Transverse colon (tissue), 4 donors: ENCODE data around the gene NEO1. TPM values are rescaled to one million over a fixed set of nuclear protein-coding genes. Genes with fewer than 3 reads are reported as not detected.

Source experiments
- DNase-seq: peaks from one replicate; pipeline ENCODE4 v3.0.0-alpha.2; 2019
- H3K27ac ChIP-seq, 4 donors: fragments of 200-600 bp; sonication (generic); 2 replicates each; pipeline ENCODE4 v1.5.1; 2016 to 2018; ENCODE audit warnings: inconsistent platforms in 4 of 4
- H3K27me3 ChIP-seq: fragments of 200-600 bp; sonication (generic); 2 replicates; pipeline ENCODE4 v1.5.1; 2017; ENCODE audit warnings: inconsistent platforms
- H3K36me3 ChIP-seq, 4 donors: fragments of 200-600 bp; sonication (generic); 2 replicates each; pipeline ENCODE4 v1.5.1; 2017 to 2019; ENCODE audit warnings: inconsistent platforms in 4 of 4
- H3K4me1 ChIP-seq, 4 donors: fragments of 200-600 bp; sonication (generic); 2 replicates each; pipeline ENCODE4 v1.5.1; 2017 to 2020; ENCODE audit warnings: inconsistent platforms in 4 of 4
- H3K4me3 ChIP-seq, 4 donors: fragments of 200-600 bp; sonication (generic); 1 replicate in 1 of 4; 2 replicates in 3 of 4; pipeline versions ENCODE4 v1.5.1 to v1.6.1; 2017 to 2019; ENCODE audit warnings: inconsistent platforms in 4 of 4
- H3K9me3 ChIP-seq, 2 donors: fragments of 200-600 bp; sonication (generic); 2 replicates each; pipeline ENCODE4 v1.5.1; 2017 to 2019; ENCODE audit warnings: inconsistent platforms in 2 of 2
- EP300 ChIP-seq: sonication (generic); formaldehyde crosslinking; IDR thresholded peaks from one replicate; pipeline ENCODE4 v1.6.1; 2017; ENCODE audit warnings: antibody characterized with exemption, low read depth
- POLR2A ChIP-seq: fragments of 450-650 bp; IDR thresholded peaks from one replicate; pipeline ENCODE4 v1.6.1; 2016; ENCODE audit warnings: antibody characterized with exemption, mild to moderate bottlenecking, moderate library complexity
- POLR2AphosphoS5 ChIP-seq, 3 donors: sonication (generic); formaldehyde crosslinking; IDR thresholded peaks; one replicate each; pipeline ENCODE4 v1.6.1; 2016; ENCODE audit warnings: antibody characterized with exemption in 3 of 3
- WGBS, 2 donors: methylation state at CpG; one replicate each; pipeline ENCODE4 v1.1.5; 2018; ENCODE audit warnings: low coverage in 1 of 2; 5-methylcytosine and 5-hydroxymethylcytosine counted together
- in situ Hi-C, 4 donors: fragments of 200-750 bp; cut with MboI; loops; one replicate each; pipeline versions ENCODE4 v1.15.0 to v1.15.1; 2017; ENCODE audit warnings: low sequenced_read_pairs in 3 of 4, low pct_ligation_motif_present in 1 of 4, low pct_unique_long_range_greater_than_20kb in 1 of 4
- intact Hi-C: fragments of 100-400 bp; cut with DNase I; formaldehyde crosslinking; loops from one replicate; pipeline ENCODE4 v1.15.1; 2023; ENCODE audit warnings: low total_unique reads
- total RNA-seq, 4 donors: library from RNA; depleted of rRNA; stranded (reverse); fragments of >200 nt; gene quantifications; one replicate each; pipeline ENCODE4 v1.1.0, GENCODE V29; 2016
- TF ChIP-seq, protein P1 (sequence below), 5 experiments: fragments of 200-600 bp in 3 of 5; fragments of 450-650 bp in 2 of 5; sonication (generic) in 3 of 5; IDR thresholded peaks; 1 replicate in 2 of 5; 2 replicates in 3 of 5; pipeline ENCODE4 v1.5.1; 2016 to 2017; ENCODE audit warnings: antibody characterized with exemption in 5 of 5, inconsistent platforms in 3 of 5, mild to moderate bottlenecking in 2 of 5, moderate library complexity in 1 of 5

The NEO1 gene
- total RNA-seq, 4 donors from 2014 or later, result 100 to 188 (median 135) TPM

DNA sequence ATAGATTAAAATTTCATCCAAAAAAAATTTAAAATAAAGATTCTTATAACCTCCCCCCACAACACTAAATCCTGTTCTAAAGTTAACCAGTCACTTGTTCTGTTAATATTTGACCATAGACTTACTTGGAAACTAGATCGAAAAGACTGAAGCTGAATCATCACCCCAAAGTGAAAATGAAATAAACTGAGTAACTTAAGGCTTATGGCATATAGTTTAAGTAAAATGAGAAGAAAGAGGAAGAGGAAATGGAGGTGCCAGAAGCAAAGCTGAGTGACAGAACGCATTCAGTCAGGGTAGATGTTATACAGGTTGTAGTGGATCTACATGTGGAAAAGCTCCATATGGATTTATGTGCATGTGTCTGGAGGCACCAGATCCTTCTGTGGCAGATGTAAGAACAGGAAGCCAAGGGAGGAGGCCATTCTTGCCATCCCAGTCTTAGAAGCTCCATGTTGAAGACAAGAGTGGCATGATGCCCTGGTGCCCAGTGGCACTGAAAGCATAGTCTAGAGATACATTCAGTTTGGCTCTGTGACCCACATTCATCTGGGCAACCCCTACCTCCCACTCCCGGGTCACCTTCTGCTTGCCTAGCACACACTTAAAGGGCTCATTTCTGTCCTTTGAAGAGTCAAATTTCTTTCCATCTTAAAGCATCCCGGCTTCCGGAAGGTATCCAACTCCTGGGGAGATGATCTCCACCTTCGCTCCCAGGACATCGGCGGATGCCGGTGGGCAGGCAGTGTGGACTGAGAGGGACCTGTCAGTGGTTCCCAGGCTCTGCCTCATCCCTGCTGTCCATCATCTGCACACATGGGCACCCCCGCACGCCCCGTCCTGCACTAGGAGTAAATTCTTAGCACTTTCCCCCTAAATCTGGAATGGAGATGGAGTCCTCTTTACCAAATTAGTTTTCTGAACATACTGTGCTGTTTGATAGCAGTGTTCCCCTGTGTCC, 90.8 kb downstream of the NEO1 start:
- no peak for DNase-seq
- H3K4me1 ChIP-seq, result peaks cover 0 to 20% (median 3%) of the 10 kb centered on the region in 4 donors
- H3K9me3 ChIP-seq, result no peaks in the 10 kb centered on the region
- no peaks in the 10 kb centered on the region for H3K36me3 ChIP-seq
- no peak overlapping the region for H3K4me3 ChIP-seq
- no peak for TF ChIP-seq POLR2AphosphoS5 (IDR thresholded peaks at IDR 0.05)
- no peak for TF ChIP-seq EP300
- TF ChIP-seq, protein P1, sequence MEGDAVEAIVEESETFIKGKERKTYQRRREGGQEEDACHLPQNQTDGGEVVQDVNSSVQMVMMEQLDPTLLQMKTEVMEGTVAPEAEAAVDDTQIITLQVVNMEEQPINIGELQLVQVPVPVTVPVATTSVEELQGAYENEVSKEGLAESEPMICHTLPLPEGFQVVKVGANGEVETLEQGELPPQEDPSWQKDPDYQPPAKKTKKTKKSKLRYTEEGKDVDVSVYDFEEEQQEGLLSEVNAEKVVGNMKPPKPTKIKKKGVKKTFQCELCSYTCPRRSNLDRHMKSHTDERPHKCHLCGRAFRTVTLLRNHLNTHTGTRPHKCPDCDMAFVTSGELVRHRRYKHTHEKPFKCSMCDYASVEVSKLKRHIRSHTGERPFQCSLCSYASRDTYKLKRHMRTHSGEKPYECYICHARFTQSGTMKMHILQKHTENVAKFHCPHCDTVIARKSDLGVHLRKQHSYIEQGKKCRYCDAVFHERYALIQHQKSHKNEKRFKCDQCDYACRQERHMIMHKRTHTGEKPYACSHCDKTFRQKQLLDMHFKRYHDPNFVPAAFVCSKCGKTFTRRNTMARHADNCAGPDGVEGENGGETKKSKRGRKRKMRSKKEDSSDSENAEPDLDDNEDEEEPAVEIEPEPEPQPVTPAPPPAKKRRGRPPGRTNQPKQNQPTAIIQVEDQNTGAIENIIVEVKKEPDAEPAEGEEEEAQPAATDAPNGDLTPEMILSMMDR (IDR thresholded peaks at IDR 0.05), result no peak
- no peak for TF ChIP-seq POLR2A
- H3K27me3 ChIP-seq, result no peaks in the 10 kb centered on the region
- WGBS, 2 donors, result 75 to 90% methylated on average over 2 to 12 of the region's 12 CpGs
- in situ Hi-C loops, result no loop called here
- H3K27ac ChIP-seq, result no peak overlapping the region
- intact Hi-C loops, result no loop called here

GRCh38 chr15:73143763-73144155, 91.5 kb downstream of the NEO1 start:
- intact Hi-C loops, result no loop called here
- TF ChIP-seq EP300 (no peak), POLR2AphosphoS5 (IDR thresholded peaks at IDR 0.05) (no peak), POLR2A (no peak)
- TF ChIP-seq, protein P1 (IDR thresholded peaks at IDR 0.05), result no peak
- Histone ChIP-seq H3K36me3 (no peaks in the 10 kb centered on the region), H3K27ac (no peak overlapping the region), H3K4me1 (peaks cover 0 to 20% (median 3%) of the 10 kb centered on the region in 4 donors), H3K9me3 (no peaks in the 10 kb centered on the region), H3K4me3 (no peak overlapping the region), H3K27me3 (no peaks in the 10 kb centered on the region)
- no peak for DNase-seq
- in situ Hi-C loops, result no loop called here
- 71 to 82% methylated on average over 1 of the region's 1 CpG for WGBS, 2 donors

GRCh38 chr15:73146419-73146818, 94.2 kb downstream of the NEO1 start:
- Histone ChIP-seq H3K27me3 (no peaks in the 10 kb centered on the region), H3K9me3 (no peaks in the 10 kb centered on the region), H3K27ac (no peak overlapping the region), H3K36me3 (no peaks in the 10 kb centered on the region), H3K4me3 (no peak overlapping the region), H3K4me1 (peaks cover 0 to 9% (median 0%) of the 10 kb centered on the region in 4 donors)
- in situ Hi-C loops, result no loop called here
- no peak for TF ChIP-seq EP300
- TF ChIP-seq POLR2A, result no peak
- TF ChIP-seq POLR2AphosphoS5 (IDR thresholded peaks at IDR 0.05), result no peak
- TF ChIP-seq, protein P1 (IDR thresholded peaks at IDR 0.05), result no peak
- intact Hi-C loops, result no loop called here
- no peak for DNase-seq

DNA sequence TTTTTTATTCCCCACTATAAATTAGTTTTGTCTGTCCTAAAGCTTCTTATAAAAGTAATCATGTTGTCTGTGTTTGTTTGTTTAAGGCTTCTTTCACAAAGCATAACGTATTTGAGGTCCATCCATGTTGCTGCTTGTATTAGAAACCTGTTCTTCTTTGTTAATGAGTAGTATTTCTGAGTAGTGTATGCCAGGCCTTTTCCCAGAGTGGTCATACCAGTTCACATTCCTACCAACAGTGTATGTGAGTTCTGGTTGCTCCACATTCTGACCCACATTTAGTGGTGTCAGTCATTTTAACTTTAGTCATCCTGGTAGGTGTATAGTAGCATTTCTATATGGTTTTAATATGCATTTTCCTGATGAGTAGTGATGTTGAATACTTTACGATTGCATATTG, 98.6 kb downstream of the NEO1 start:
- Histone ChIP-seq H3K4me1 (no peaks in the 10 kb centered on the region), H3K27me3 (no peaks in the 10 kb centered on the region), H3K4me3 (no peak overlapping the region), H3K9me3 (peaks cover 14 to 17% of the 10 kb centered on the region in 2 donors), H3K36me3 (no peaks in the 10 kb centered on the region), H3K27ac (no peak overlapping the region)
- no peak for DNase-seq
- WGBS, 2 donors, result 81 to 86% methylated on average over 2 of the region's 2 CpGs
- intact Hi-C loops, result no loop called here
- TF ChIP-seq EP300 (no peak), POLR2A (no peak), POLR2AphosphoS5 (IDR thresholded peaks at IDR 0.05) (no peak)
- TF ChIP-seq, protein P1 (IDR thresholded peaks at IDR 0.05), result no peak
- in situ Hi-C loops, result no loop called here
